DND-41 (cell line): ENCODE results near the gene PSD2.

Source experiments
- EZH2 ChIP-seq: IDR thresholded peaks from 3 replicates; pipeline ENCODE4 v1.6.1; 2012; ENCODE audit warnings: borderline replicate concordance, low read depth, mild to moderate bottlenecking, moderate library complexity, low read length, inconsistent platforms; ENCODE audit not compliant: severe bottlenecking
- TF ChIP-seq, protein P1 (sequence below): IDR thresholded peaks from 2 replicates; pipeline ENCODE4 v1.5.1; 2012; ENCODE audit warnings: borderline replicate concordance, low read length, moderate library complexity, mild to moderate bottlenecking; ENCODE audit not compliant: poor library complexity, severe bottlenecking; ENCODE audit errors: extremely low read depth

DNA sequence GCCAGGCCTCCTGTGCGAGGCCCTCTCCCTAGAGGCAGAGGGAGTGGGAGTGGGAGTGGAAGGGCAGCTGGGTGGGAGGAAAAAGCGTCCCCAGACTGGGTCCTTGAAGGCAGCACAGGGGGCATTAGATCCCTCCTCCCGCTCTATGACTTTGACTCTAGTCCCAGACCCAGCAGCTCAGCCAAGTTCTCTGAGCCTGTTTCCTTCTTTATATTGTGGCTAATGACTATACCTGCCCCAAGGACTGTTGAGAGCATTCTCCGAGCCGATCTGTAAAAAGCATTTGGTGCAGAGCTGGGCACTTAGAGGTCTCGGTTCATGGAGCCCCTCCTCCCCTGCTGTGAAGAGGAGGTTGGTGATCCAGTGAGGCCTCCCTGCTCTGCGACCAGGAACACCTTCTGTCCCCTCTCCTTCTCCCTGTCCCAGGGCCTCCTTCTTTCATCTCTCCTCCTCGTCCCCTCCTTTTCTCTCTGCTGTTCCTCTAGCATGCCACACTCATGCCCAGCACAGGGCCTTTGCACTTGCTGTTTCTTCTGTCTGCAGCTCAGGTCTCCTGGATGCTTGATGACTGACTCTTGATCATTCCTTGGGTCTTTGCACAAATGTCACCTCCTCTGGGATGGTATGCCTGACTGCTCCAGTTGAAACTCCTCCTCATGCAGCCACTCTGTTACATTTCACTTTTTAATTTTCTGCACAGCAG, 23.4 kb upstream of the PSD2 start:
- TF ChIP-seq, protein P1, sequence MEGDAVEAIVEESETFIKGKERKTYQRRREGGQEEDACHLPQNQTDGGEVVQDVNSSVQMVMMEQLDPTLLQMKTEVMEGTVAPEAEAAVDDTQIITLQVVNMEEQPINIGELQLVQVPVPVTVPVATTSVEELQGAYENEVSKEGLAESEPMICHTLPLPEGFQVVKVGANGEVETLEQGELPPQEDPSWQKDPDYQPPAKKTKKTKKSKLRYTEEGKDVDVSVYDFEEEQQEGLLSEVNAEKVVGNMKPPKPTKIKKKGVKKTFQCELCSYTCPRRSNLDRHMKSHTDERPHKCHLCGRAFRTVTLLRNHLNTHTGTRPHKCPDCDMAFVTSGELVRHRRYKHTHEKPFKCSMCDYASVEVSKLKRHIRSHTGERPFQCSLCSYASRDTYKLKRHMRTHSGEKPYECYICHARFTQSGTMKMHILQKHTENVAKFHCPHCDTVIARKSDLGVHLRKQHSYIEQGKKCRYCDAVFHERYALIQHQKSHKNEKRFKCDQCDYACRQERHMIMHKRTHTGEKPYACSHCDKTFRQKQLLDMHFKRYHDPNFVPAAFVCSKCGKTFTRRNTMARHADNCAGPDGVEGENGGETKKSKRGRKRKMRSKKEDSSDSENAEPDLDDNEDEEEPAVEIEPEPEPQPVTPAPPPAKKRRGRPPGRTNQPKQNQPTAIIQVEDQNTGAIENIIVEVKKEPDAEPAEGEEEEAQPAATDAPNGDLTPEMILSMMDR: no peak
- no peak for TF ChIP-seq EZH2
